GM21529 (cell line): ENCODE measurements around the gene TTC28.
"Not testable (repeated sequence)": the region's sequence is repeated elsewhere in the genome, so short reads cannot be mapped to it uniquely, and the experiment has no call there.

Source experiments
- ATAC-seq: cut with Tn5 transposase; IDR thresholded peaks from one replicate; pipeline ENCODE4 v1.9.1; 2021; ENCODE audit not compliant: unreplicated experiment

Gene TTC28

GRCh38 chr22:28607795-28608194 is 71.8 kb downstream of the TTC28 start:
- ATAC-seq: no peak

- ATAC-seq: no peak
Measured at GRCh38 chr22:28604966-28605761, 74.5 kb downstream of the TTC28 start.

GRCh38 chr22:28601915-28602314 is 77.7 kb downstream of the TTC28 start:
- no peak for ATAC-seq

- no peak for ATAC-seq
Measured at GRCh38 chr22:28600546-28601143, 79.0 kb downstream of the TTC28 start.

- ATAC-seq: no peak
Measured at GRCh38 chr22:28599693-28600092, 79.9 kb downstream of the TTC28 start.

DNA sequence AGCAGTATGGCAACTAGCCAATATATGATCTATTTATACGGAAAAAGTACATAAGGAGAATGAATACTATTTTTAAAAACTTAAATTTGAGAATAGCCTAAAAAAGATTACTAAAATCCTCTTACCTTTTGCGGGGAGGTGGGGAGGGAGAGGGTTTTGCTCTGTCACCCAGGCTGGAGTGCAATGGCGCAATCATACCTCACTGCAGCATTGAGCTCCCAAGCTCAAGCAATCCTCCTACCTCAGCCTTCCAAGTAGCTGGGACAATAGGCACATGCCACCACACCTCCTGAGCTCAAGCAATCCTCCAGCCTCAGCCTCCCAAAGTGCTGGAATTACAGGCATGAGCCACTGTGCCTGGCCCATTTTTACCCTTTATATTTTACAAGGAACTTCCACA is 82.0 kb downstream of the TTC28 start:
- no peak for ATAC-seq

- ATAC-seq: no peak
Measured at GRCh38 chr22:28594797-28595462, 84.7 kb downstream of the TTC28 start.

DNA sequence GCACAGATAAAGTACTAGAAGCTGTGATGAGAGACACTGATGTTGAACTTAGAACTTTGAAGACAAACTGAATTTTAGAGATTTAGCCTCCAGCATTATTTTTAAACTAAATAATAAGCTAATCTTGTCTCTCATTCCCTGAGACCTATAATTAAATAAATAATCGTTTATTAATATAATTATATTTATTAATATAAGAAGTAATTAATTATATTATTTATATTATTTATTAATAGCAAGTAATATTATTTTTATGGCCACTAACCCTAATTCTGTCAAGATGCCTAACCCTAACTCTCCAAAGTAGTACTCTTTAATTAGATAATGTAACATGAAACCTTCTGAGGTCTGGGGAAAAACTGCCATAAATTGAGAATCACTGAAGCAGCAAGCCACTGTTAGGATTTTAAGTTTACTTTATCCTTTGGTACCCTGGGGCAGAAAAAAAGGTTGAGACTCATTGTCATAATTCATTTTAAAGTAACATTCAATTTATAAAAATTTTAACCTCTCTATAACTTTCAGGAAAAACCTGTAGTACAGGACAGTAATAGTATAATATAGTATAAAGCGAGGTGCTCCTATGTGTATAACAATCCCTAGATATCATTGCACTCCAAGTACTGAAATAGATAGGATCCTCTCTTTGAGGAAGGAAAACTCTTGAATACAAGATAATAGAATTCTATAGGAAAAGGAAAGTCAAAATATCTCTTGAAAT is 85.4 kb downstream of the TTC28 start:
- ATAC-seq: no peak

GRCh38 chr22:28593299-28593698 is 86.3 kb downstream of the TTC28 start:
- no peak for ATAC-seq

- no peak for ATAC-seq
Measured at GRCh38 chr22:28589102-28589750, 90.4 kb downstream of the TTC28 start.

GRCh38 chr22:28585324-28585723 is 94.3 kb downstream of the TTC28 start:
- ATAC-seq: no peak

GRCh38 chr22:28582806-28583205 is 96.8 kb downstream of the TTC28 start:
- no peak for ATAC-seq

- ATAC-seq: no peak
Measured at GRCh38 chr22:28581016-28581415, 98.6 kb downstream of the TTC28 start.

DNA sequence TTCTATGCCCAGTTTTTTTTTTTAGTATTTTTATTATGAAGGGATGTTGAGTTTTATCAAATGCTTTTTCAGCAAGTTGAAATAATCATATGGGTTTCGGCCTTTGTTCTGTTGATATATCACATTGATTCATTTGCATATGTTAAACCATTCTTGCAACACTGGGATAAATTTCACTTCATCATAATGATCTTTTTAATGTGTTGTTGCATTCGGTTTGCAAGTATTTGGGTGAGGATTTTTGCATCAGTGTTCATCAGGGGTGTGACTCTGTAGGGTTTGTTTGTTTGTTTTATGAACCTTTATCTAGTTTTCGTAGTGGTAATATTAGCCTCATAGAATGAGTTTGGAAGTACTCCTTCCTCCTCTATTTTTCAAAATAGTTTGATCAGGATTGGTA is 103.5 kb downstream of the TTC28 start:
- no peak for ATAC-seq

DNA sequence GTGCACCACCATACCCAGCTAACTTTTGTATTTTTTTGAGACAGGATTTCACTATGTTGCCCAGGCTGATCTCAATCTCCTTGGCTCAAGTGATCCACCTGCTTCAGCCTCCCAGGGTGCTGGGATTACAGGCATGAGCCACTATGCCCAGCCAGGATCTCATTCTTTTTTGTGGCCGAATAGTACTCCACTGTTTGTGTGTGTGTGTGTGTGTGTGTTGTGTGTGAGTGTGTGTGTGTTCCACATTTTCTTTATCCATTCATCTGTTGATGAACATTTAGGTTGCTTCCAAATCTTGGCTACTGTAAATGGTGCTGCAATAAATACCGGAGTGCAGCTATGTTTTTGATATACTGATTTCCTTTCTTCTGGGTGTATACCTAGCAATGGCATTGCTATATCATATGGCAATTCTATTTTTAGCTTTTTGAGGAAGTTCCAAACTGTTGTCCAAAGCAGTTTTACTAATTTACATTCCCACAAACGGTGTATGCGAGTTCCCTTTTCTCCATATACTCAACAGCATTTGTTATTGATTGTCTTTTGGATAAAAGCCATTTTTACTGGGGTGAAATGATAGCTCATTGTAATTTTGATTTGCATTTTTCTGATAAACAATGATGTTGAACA is 105.4 kb downstream of the TTC28 start:
- no peak for ATAC-seq

DNA sequence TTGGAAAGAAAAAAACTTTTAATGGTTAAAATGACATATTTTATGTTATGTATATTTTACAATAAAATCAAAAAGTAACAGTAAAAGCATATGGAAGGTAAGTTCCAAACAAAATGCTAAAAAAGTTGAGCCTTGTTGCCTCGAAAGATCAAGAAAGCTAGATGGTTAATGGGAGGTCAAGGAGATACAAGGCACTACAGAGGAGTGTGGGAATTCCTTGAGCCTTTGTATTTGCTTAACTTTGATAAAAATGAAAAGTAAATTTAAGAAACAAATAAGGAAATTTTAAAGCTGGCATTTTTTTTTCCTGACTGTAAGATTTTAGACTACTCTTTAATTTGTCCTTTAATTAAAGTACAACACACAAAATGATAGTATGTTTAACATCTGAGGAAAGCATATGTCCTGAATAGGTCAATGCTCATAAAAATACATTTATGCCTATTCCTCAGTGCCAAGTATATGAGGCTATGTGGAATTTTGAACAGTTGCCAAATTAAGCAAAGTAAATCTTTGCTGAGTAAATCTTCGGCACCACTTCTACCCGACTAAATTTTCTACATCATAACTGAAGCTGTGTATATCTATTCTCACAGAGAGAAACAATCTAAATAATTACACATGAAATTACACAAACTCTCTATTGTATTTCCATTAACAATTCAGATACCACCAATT is 108.8 kb downstream of the TTC28 start:
- no peak for ATAC-seq

DNA sequence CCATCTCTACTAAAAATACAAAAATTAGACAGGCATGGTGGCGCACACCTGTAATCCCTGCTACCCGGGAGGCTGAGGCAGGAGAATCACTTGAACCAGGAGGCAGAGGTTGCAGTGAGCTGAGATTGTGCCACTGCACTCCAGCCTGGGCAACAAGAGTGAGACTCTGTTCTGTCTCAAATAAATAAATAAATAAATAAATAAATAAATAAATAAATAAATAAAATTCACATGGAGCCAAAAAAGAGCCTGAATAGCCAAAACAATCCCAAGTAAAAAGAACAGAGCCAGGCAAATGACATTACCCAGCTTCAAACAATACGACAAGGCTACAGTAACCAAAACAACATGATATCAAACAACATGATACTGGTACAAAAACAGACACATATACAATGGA is 110.7 kb downstream of the TTC28 start:
- not testable (repeated sequence) for ATAC-seq

DNA sequence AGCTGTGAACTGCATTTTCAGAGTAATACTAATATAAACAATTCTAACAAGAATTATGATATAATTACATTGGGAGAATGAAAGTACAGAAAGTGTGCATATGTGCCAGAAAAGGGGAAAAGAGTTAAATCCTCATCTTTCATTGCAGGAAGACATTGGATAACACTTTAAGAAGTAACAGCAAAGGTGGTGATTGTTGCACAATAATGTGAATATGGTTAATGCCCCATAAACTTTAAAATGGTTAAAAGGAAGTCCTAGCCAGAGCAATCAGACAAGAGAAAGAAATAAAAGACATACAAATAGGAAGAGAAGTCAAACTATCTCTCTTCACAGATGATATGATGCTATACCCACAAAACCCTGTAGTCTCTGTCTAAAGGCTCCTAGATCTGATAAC is 111.5 kb downstream of the TTC28 start:
- no peak for ATAC-seq

- ATAC-seq: not testable (repeated sequence)
Measured at GRCh38 chr22:28566920-28567499, 112.6 kb downstream of the TTC28 start.

DNA sequence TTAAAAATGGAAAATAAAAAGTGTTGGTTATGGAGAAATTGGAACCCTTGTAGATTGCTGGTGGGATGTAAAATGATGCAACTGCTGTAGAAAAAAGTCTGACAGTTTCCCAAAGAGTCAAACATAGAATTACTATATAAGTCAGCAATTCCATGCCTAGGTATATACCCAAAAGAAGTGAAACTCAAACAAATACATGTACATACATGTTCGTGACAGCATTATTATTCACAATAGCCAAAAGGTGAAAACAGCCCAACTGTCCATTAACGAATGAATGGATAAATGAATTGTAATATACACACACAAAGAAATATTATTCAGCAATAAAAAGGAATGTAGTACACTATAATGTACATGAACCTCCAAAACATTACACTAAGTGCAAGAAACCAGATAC is 116.0 kb downstream of the TTC28 start:
- no peak for ATAC-seq
